ENCODE measurements around the gene BSN.
A peak's percentile ranks its signal among the peaks of the same experiment; 100 is the strongest.

Gene BSN

GRCh38 chr3:49553692-49554632, at the start of gene BSN:
Gene BSN, plus strand, starts transcription at chr3:49554477. Its CDS starts 126 bp downstream, at chr3:49554603.
- DNase-seq: peak; percentile 96

GRCh38 chr3:49506906-49507305, 47.4 kb upstream of the BSN start:
- DNase-seq: no peak

- no peak for DNase-seq
These were observed 45.2 kb upstream of the BSN start for GRCh38 chr3:49509028-49509561.

GRCh38 chr3:49511639-49512038, 42.6 kb upstream of the BSN start:
- no peak for DNase-seq

- DNase-seq: no peak
These were observed 41.4 kb upstream of the BSN start for GRCh38 chr3:49512781-49513355.

- no peak for DNase-seq
These were observed 40.7 kb upstream of the BSN start for GRCh38 chr3:49513494-49514124.

- no peak for DNase-seq
These were observed 36.3 kb upstream of the BSN start for GRCh38 chr3:49518016-49518415.

GRCh38 chr3:49518441-49518840, 35.8 kb upstream of the BSN start:
- DNase-seq: no peak

- DNase-seq: no peak
These were observed 35.0 kb upstream of the BSN start for GRCh38 chr3:49519296-49519695.

GRCh38 chr3:49519916-49520385, 34.3 kb upstream of the BSN start:
- no peak for DNase-seq

GRCh38 chr3:49523756-49524747, 30.2 kb upstream of the BSN start:
- no peak for DNase-seq

- no peak for DNase-seq
These were observed 24.7 kb upstream of the BSN start for GRCh38 chr3:49529567-49529966.

- no peak for DNase-seq
These were observed 24.0 kb upstream of the BSN start for GRCh38 chr3:49530231-49530630.

GRCh38 chr3:49530701-49531100, 23.6 kb upstream of the BSN start:
- DNase-seq: no peak

GRCh38 chr3:49531218-49531617, 23.1 kb upstream of the BSN start:
- DNase-seq: no peak

GRCh38 chr3:49531715-49532114, 22.6 kb upstream of the BSN start:
- no peak for DNase-seq

- DNase-seq: no peak
These were observed 21.2 kb upstream of the BSN start for GRCh38 chr3:49533031-49533430.

- DNase-seq: no peak
These were observed 20.3 kb upstream of the BSN start for GRCh38 chr3:49533786-49534519.

GRCh38 chr3:49534581-49535441, 19.5 kb upstream of the BSN start:
- DNase-seq: no peak

Measured in activated CD8-positive, alpha-beta memory T cell treated with anti-CD3 and anti-CD28 coated beads for 24 hours (primary cell).